K562 (cell line): ENCODE data around the gene CRIM1. TPM values are rescaled to one million over a fixed set of nuclear protein-coding genes. Genes with fewer than 3 reads are reported as not detected.

Source experiments
- ATAC-seq: fragments of 200-7000 bp; cut with Tn5 transposase; 3 replicates; pipeline ENCODE4 v1.9.1; 2020; ENCODE audit warnings: moderate library complexity
- BruUV-seq: library from RNA; stranded (reverse); fragments of 400-500 nt; replicated peaks from 2 replicates; lab custom pipeline; 2021; lab: Mats Ljungman, UMichigan
- CTCF ChIA-PET: fragments of 300-600 bp; formaldehyde crosslinking; extraction: SDS; loops from one replicate; lab custom pipeline; 2021; ENCODE audit warnings: low intra/inter-chr PET ratio; lab: Yijun Ruan, JAX
- POLR2A ChIA-PET: fragments of 300-600, 350-650 bp; sonication (Branson Sonifier 250); formaldehyde crosslinking; extraction: SDS; loops from one replicate; lab custom pipeline; 2021; ENCODE audit warnings: antibody characterized with exemption, inconsistent platforms; lab: Yijun Ruan, JAX
- DNase-seq, 4 experiments: peaks; one replicate each; pipeline versions ENCODE4 v3.0.0 to v3.0.0-alpha.2; 2011 to 2018; ENCODE audit warnings: low spot score in 3 of 4, mixed read lengths in 3 of 4; ENCODE audit errors: extremely low read depth in 1 of 4
- FAIRE-seq: peaks from 2 replicates; lab custom pipeline; 2011; peaks lifted over from hg19 to GRCh38; lab: Jason Lieb, UNC
- H2AFZ ChIP-seq: 2 replicates; pipeline ENCODE4 v1.6.0; 2011; ENCODE audit warnings: low read depth, low read length, control low read depth, inconsistent platforms
- H3K27ac ChIP-seq: fragments of 200-600 bp; 3 replicates; pipeline ENCODE4 v1.8.0; 2011; ENCODE audit warnings: low read depth, mild to moderate bottlenecking, control low read depth, inconsistent platforms, low read length, moderate library complexity, mixed read lengths; ENCODE audit errors: extremely low read depth
- H3K27me3 ChIP-seq, 2 experiments: fragments of 300-600 bp in 1 of 2; 2 replicates in 1 of 2; 3 replicates in 1 of 2; pipeline versions ENCODE4 v1.6.0 to v1.8.0; 2011; ENCODE audit warnings: inconsistent platforms in 2 of 2, low read length in 2 of 2, mild to moderate bottlenecking in 1 of 2, mixed read lengths in 1 of 2, moderate library complexity in 1 of 2; ENCODE audit not compliant: control insufficient read depth in 2 of 2, insufficient read depth in 2 of 2
- H3K36me3 ChIP-seq: fragments of 300-600 bp; 3 replicates; pipeline ENCODE4 v1.8.0; 2011; ENCODE audit warnings: mild to moderate bottlenecking, low read length, inconsistent platforms; ENCODE audit not compliant: control insufficient read depth, insufficient read depth
- H3K4me1 ChIP-seq, 2 experiments: fragments of 200-600 bp in 1 of 2; replicated peaks in 1 of 2; 2 replicates in 1 of 2; 3 replicates in 1 of 2; pipeline versions ENCODE4 v1.5.1 to v1.8.0; 2011; ENCODE audit warnings: inconsistent platforms in 2 of 2, low read length in 2 of 2, mild to moderate bottlenecking in 1 of 2, mixed read lengths in 1 of 2, moderate library complexity in 1 of 2; ENCODE audit not compliant: control insufficient read depth in 2 of 2, insufficient read depth in 2 of 2
- H3K4me2 ChIP-seq: 2 replicates; pipeline ENCODE4 v1.6.1; 2011; ENCODE audit warnings: low read length, control low read depth, inconsistent platforms, mixed read lengths; ENCODE audit not compliant: insufficient read depth
- H3K4me3 ChIP-seq: fragments of 200-600 bp; sonication (generic), shearing (Covaris generic); 2 replicates; pipeline ENCODE4 v1.5.1; 2016; ENCODE audit warnings: control low read depth, inconsistent platforms
- H3K79me2 ChIP-seq: fragments of 200-600 bp; 3 replicates; pipeline ENCODE4 v1.8.0; 2011; ENCODE audit warnings: low read length, inconsistent platforms; ENCODE audit not compliant: control insufficient read depth, insufficient read depth
- H3K9ac ChIP-seq, 2 experiments: 2 replicates each; pipeline versions ENCODE4 v1.6.0 to v1.6.1; 2011; ENCODE audit warnings: low read depth in 2 of 2, low read length in 2 of 2, control low read depth in 1 of 2, inconsistent platforms in 1 of 2, mild to moderate bottlenecking in 1 of 2, mixed read lengths in 1 of 2; ENCODE audit not compliant: insufficient read depth in 1 of 2
- H3K9me1 ChIP-seq: one replicate; pipeline ENCODE4 v1.6.0; 2011; ENCODE audit warnings: inconsistent platforms, mild to moderate bottlenecking, low read length, moderate library complexity; ENCODE audit not compliant: control insufficient read depth, insufficient read depth
- H3K9me3 ChIP-seq: replicated peaks from 2 replicates; pipeline ENCODE4 v1.5.1; 2011; ENCODE audit warnings: low read depth, low read length, inconsistent platforms; ENCODE audit not compliant: control insufficient read depth, insufficient read depth
- H4K20me1 ChIP-seq: replicated peaks from 2 replicates; pipeline ENCODE4 v1.6.1; 2011; ENCODE audit warnings: low read length, inconsistent platforms, mixed read lengths; ENCODE audit not compliant: control insufficient read depth, insufficient read depth
- CEBPB ChIP-seq: fragments of 450-650 bp; IDR thresholded peaks from 2 replicates; pipeline ENCODE4 v1.6.1; 2016; ENCODE audit warnings: missing genetic modification characterization, missing compliant biosample characterization
- CEBPG ChIP-seq, 3 experiments: fragments of 200-800 bp in 1 of 3; sonication (Bioruptor generic) in 1 of 3; sonication (generic) in 1 of 3; formaldehyde crosslinking in 1 of 3; IDR thresholded peaks in 2 of 3; conservative IDR thresholded peaks in 1 of 3; 2 replicates each; pipeline versions ENCODE4 v1.6.1 to v1.8.0; 2016 to 2022; ENCODE audit warnings: missing compliant biosample characterization in 2 of 3, missing genetic modification characterization in 2 of 3, mild to moderate bottlenecking in 1 of 3, missing genetic modification reagents in 1 of 3
- whole genome bisulfite sequencing: fragments of 100-300 bp; shearing (Covaris generic); methylation state at CpG from one replicate; pipeline ENCODE4 v1.1.6; 2016; ENCODE audit warnings: low coverage, mixed read lengths; ENCODE audit not compliant: insufficient coverage; ENCODE audit errors: missing lambda C conversion rate; 5-methylcytosine and 5-hydroxymethylcytosine counted together
- in situ Hi-C: fragments of 300-500 bp; cut with MboI; formaldehyde crosslinking; loops from 4 replicates; pipeline ENCODE4 v1.15.0; 2018; ENCODE audit warnings: inconsistent platforms, mixed read lengths
- intact Hi-C: fragments of 100-400 bp; cut with micrococcal nuclease; formaldehyde crosslinking; loops from 2 replicates; pipeline ENCODE4 v1.14.2; 2022
- polyA plus RNA-seq, 8 experiments: library from polyadenylated mRNA; depleted of rRNA in 4 of 8; stranded (reverse) in 5 of 8; unstranded in 3 of 8; fragments of >200 nt; fragmentation: Nextera tagmentation in 2 of 8; fragmentation: Illumina TruSeq in 1 of 8; extraction: Ambion mirVana in 2 of 8; extraction: Trizol in 1 of 8; gene quantifications; 2 replicates each; pipeline versions ENCODE4 v1.2.1 to v1.2.3, GENCODE V29; 2011 to 2014; ENCODE audit warnings: inconsistent platforms in 1 of 8, missing spikeins in 1 of 8
- total RNA-seq, 7 experiments: library from RNA; depleted of rRNA in 6 of 7; stranded (reverse); fragments of >200 nt in 6 of 7; fragmentation: Illumina TruSeq in 2 of 7; extraction: Trizol in 2 of 7; gene quantifications; 2 replicates each; pipeline versions ENCODE4 v1.2.1 to v1.2.3, GENCODE V29; 2011 to 2021; ENCODE audit warnings: low replicate concordance in 1 of 7
- TF ChIP-seq, protein P1 (sequence below): fragments of 250-450 bp; sonication (Bioruptor Pico); IDR thresholded peaks from 2 replicates; pipeline ENCODE4 v1.5.0; 2020; ENCODE audit warnings: mild to moderate bottlenecking
- TF ChIP-seq, protein P2 (sequence below): fragments of 250-450 bp; sonication (Bioruptor Pico); IDR thresholded peaks from 2 replicates; pipeline ENCODE4 v1.5.1; 2021; ENCODE audit warnings: mild to moderate bottlenecking

Gene CRIM1
- total and polyA plus RNA-seq, 9 of the 15 experiments (the other 6 are each of a cell fraction or from before 2014, with no cell fraction given), result 0.01 to 0.36 (median 0.06) TPM; not detected in 1

DNA sequence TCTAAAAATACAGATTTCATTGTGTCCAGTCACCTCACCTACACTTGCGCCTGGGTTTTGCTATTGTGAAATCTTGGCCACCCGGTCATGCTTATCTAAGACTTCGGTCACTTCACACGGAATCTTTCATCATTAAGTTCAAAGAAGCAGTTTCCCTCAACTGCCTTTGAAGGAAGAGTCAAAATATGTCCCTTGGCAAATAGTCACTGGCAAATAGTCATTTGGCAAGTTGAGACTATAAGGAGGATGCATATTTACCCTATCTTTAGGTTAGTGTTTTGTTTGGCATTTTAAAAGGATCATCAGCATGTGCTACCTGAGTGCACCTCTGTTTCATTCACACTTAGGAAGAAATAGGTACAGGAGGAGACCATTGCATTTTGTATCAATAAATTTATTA lies 146.5 kb downstream of the CRIM1 start:
- Histone ChIP-seq H4K20me1 (no peaks in the 10 kb centered on the region), H3K9me1 (no peaks in the 10 kb centered on the region), H3K36me3 (no peaks in the 10 kb centered on the region), H3K4me1 (no peaks in the 10 kb centered on the region; a peak in 1 of 5 replicates), H3K9me3 (no peaks in the 10 kb centered on the region), H2AFZ (no peak overlapping the region), H3K27me3 (peaks cover 0 to 8% of the 10 kb centered on the region in 2 experiments; a peak in 1 of 5 replicates), H3K79me2 (no peaks in the 10 kb centered on the region), H3K4me2 (no peak overlapping the region), H3K4me3 (no peak overlapping the region), H3K27ac (no peak overlapping the region), H3K9ac (no peak overlapping the region)
- FAIRE-seq (no peak), ATAC-seq (no peak), DNase-seq (no peak)
- TF ChIP-seq CEBPB (tag) (peak; percentile 74), CEBPG (CRISPR knock-in tag; IDR thresholded peaks at IDR 0.05) (no peak), CEBPG (tag; conservative IDR thresholded peaks at IDR 0.05 in 1 of 2, IDR thresholded peaks at IDR 0.05 in 1 of 2) (peak; percentile 75 to 88)
- TF ChIP-seq, protein P1, sequence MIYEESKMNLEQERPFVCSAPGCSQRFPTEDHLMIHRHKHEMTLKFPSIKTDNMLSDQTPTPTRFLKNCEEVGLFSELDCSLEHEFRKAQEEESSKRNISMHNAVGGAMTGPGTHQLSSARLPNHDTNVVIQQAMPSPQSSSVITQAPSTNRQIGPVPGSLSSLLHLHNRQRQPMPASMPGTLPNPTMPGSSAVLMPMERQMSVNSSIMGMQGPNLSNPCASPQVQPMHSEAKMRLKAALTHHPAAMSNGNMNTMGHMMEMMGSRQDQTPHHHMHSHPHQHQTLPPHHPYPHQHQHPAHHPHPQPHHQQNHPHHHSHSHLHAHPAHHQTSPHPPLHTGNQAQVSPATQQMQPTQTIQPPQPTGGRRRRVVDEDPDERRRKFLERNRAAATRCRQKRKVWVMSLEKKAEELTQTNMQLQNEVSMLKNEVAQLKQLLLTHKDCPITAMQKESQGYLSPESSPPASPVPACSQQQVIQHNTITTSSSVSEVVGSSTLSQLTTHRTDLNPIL, result no peak
- TF ChIP-seq, protein P2, sequence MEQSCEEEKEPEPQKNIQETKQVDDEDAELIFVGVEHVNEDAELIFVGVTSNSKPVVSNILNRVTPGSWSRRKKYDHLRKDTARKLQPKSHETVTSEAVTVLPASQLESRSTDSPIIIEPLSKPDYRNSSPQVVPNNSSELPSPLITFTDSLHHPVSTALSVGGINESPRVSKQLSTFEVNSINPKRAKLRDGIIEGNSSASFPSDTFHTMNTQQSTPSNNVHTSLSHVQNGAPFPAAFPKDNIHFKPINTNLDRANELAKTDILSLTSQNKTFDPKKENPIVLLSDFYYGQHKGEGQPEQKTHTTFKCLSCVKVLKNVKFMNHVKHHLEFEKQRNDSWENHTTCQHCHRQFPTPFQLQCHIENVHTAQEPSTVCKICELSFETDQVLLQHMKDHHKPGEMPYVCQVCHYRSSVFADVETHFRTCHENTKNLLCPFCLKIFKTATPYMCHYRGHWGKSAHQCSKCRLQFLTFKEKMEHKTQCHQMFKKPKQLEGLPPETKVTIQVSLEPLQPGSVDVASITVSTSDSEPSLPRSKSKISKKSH (CRISPR knock-in tag), result no peak
- intact Hi-C loops (no loop called here), in situ Hi-C loops (no loop called here)
- BruUV-seq, result no TSS peak
- ChIA-PET POLR2A (no interaction called here), CTCF (no interaction called here)
- 6% methylated on average over 3 of the region's 4 CpGs for WGBS
